Fibroblast of skin of back (primary cell): ENCODE data around the gene ATOH8.
"Not testable (repeated sequence)": the region's sequence is repeated elsewhere in the genome, so short reads cannot be mapped to it uniquely, and the experiment has no call there.

Source experiments
- DNase-seq: peaks from one replicate; pipeline ENCODE4 v3.0.0-alpha.2; 2013

Gene ATOH8

DNA sequence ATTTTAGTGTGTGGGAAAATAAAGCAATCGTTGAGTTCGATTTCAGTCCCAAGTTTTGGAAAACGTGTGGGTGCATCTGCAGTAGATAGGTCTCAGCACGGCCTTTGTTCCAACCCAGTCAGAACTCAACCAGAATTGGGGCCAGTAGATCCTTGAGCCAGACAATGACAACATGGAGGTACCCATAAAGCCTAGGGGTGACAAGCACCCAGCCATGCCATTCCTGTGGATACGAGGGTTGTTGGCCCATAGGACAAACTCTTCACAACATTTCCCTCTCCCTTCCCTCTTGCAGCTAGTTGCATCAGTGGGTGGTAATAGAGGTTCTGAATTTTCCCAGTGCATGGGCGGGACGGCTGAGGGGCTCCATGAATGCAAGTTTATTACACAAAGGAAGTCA lies 74.9 kb downstream of the ATOH8 start:
- no peak for DNase-seq

- DNase-seq: not testable (repeated sequence)
Observed at GRCh38 chr2:85829394-85829793, 75.6 kb downstream of the ATOH8 start.

DNA sequence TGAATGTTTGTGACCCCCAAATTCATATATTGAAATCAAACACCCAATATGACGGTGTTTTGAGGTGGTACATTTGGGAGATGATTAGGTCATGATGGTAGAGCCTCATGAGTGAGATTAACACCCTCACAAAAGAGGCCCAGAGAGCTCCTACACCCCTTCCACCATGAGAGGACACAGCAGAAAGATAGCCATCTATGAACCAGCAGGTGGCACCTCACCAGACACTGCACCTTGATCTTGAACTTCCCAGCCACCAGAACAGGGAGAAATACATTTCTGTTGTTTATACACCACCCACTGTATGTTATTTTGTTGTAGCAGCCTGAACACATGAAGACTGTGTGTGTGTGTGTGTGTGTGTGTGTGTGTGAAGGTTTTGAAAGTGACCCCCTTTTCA lies 76.9 kb downstream of the ATOH8 start:
- no peak for DNase-seq

DNA sequence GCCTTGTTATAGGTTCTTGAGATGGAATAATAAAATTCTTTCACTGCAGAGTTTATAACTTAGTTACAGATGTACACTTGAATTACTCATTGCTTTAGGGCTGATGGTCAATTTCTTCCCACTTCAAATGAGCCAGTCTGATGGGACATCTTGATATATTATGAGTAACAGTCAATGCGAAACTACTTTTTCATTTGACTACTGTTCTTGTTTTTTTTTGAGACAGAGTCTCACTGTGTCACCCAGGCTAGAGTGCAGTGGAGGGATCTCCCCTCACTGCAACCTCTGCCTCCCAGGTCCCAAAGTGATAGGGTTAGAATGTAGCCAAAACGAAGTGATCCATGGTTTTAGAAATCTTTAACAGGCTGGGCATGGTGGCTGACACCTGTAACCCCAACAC lies 77.9 kb downstream of the ATOH8 start:
- no peak for DNase-seq

- DNase-seq: peak; percentile 21
Observed at GRCh38 chr2:85834466-85834865, 80.7 kb downstream of the ATOH8 start.
